H9 (cell line): ENCODE data around the gene BLOC1S5. TPM values are rescaled to one million over a fixed set of nuclear protein-coding genes. Genes with fewer than 3 reads are reported as not detected.

Source experiments
- DNase-seq: peaks from one replicate; pipeline ENCODE4 v3.0.0-alpha.2; 2017
- H2AFZ ChIP-seq: one replicate; pipeline ENCODE4 v1.6.1; 2013; ENCODE audit warnings: mild to moderate bottlenecking, low read length, control low read depth, moderate library complexity
- H2AK5ac ChIP-seq: 2 replicates; pipeline ENCODE4 v1.6.1; 2013; ENCODE audit warnings: low read length, control low read depth, mixed read lengths; ENCODE audit not compliant: insufficient read length
- H2BK120ac ChIP-seq: one replicate; pipeline ENCODE4 v1.6.1; 2013; ENCODE audit warnings: low read depth, mild to moderate bottlenecking, low read length, control low read depth, inconsistent platforms; ENCODE audit not compliant: poor library complexity, severe bottlenecking
- H2BK12ac ChIP-seq: 2 replicates; pipeline ENCODE4 v1.6.1; 2013; ENCODE audit warnings: low read length, control low read depth, mixed read lengths, low read depth; ENCODE audit not compliant: insufficient read length
- H2BK15ac ChIP-seq: 2 replicates; pipeline ENCODE4 v1.6.1; 2013; ENCODE audit warnings: low read depth, low read length, control low read depth
- H2BK20ac ChIP-seq: one replicate; pipeline ENCODE4 v1.6.1; 2013; ENCODE audit warnings: low read depth, mild to moderate bottlenecking, low read length, control low read depth, inconsistent platforms; ENCODE audit not compliant: poor library complexity, severe bottlenecking
- H2BK5ac ChIP-seq: 2 replicates; pipeline ENCODE4 v1.6.1; 2013; ENCODE audit warnings: low read length, control low read depth, mixed read lengths; ENCODE audit not compliant: insufficient read length
- H3K14ac ChIP-seq: 2 replicates; pipeline ENCODE4 v1.6.1; 2013; ENCODE audit warnings: low read length, control low read depth; ENCODE audit not compliant: insufficient read depth
- H3K18ac ChIP-seq: 2 replicates; pipeline ENCODE4 v1.6.1; 2013; ENCODE audit warnings: low read depth, mild to moderate bottlenecking, mixed read lengths, low read length, control low read depth; ENCODE audit not compliant: insufficient read length
- H3K23ac ChIP-seq: 2 replicates; pipeline ENCODE4 v1.6.1; 2013; ENCODE audit warnings: low read length, control low read depth, mixed read lengths, low read depth; ENCODE audit not compliant: insufficient read length
- H3K23me2 ChIP-seq: 2 replicates; pipeline ENCODE4 v1.6.1; 2013; ENCODE audit warnings: low read depth, mild to moderate bottlenecking, mixed read lengths, low read length, control low read depth; ENCODE audit not compliant: insufficient read length, poor library complexity, severe bottlenecking
- H3K27ac ChIP-seq: 2 replicates; pipeline ENCODE4 v1.5.1; 2013; ENCODE audit warnings: low read length, control low read depth, mixed read lengths, low read depth; ENCODE audit not compliant: insufficient read length
- H3K27me3 ChIP-seq: 2 replicates; pipeline ENCODE4 v1.6.1; 2013; ENCODE audit warnings: low read length, control low read depth, inconsistent platforms; ENCODE audit not compliant: insufficient read depth
- H3K4ac ChIP-seq: 2 replicates; pipeline ENCODE4 v1.6.1; 2013; ENCODE audit warnings: low read depth, mild to moderate bottlenecking, control low read depth, inconsistent platforms, low read length, moderate library complexity
- H3K4me1 ChIP-seq: 2 replicates; pipeline ENCODE4 v1.6.1; 2013; ENCODE audit warnings: low read length, control low read depth, inconsistent platforms; ENCODE audit not compliant: insufficient read depth
- H3K4me2 ChIP-seq: 2 replicates; pipeline ENCODE4 v1.6.1; 2013; ENCODE audit warnings: low read length, control low read depth, mixed read lengths; ENCODE audit not compliant: insufficient read length, insufficient read depth
- H3K56ac ChIP-seq: 2 replicates; pipeline ENCODE4 v1.6.1; 2013; ENCODE audit warnings: low read depth, mild to moderate bottlenecking, mixed read lengths, low read length, control low read depth; ENCODE audit not compliant: insufficient read length
- H3K79me1 ChIP-seq: 2 replicates; pipeline ENCODE4 v1.6.1; 2013; ENCODE audit warnings: low read depth, mild to moderate bottlenecking, moderate library complexity, low read length, control low read depth, inconsistent platforms; ENCODE audit not compliant: insufficient read depth, poor library complexity, severe bottlenecking
- H3K79me2 ChIP-seq: 2 replicates; pipeline ENCODE4 v1.6.1; 2013; ENCODE audit warnings: low read length, control low read depth, inconsistent platforms; ENCODE audit not compliant: insufficient read depth
- H3K9ac ChIP-seq: 2 replicates; pipeline ENCODE4 v1.6.1; 2013; ENCODE audit warnings: low read length, control low read depth, mixed read lengths; ENCODE audit not compliant: insufficient read length; ENCODE audit errors: extremely low read depth
- H3K9me3 ChIP-seq: one replicate; pipeline ENCODE4 v1.6.1; 2013; ENCODE audit warnings: low read depth, low read length, inconsistent platforms; ENCODE audit not compliant: control insufficient read depth
- H3T11ph ChIP-seq: one replicate; pipeline ENCODE4 v1.6.1; 2013; ENCODE audit warnings: mild to moderate bottlenecking, low read length, control low read depth, inconsistent platforms
- H4K20me1 ChIP-seq: one replicate; pipeline ENCODE4 v1.6.1; 2013; ENCODE audit not compliant: control insufficient read depth, insufficient read length, insufficient read depth
- H4K5ac ChIP-seq: 2 replicates; pipeline ENCODE4 v1.6.1; 2013; ENCODE audit warnings: low read depth, mild to moderate bottlenecking, mixed read lengths, low read length, control low read depth; ENCODE audit not compliant: insufficient read length
- H4K8ac ChIP-seq: replicated peaks from 2 replicates; pipeline ENCODE4 v1.6.1; 2013; ENCODE audit warnings: low read length, control low read depth, mixed read lengths, low read depth; ENCODE audit not compliant: insufficient read length
- H4K91ac ChIP-seq: 2 replicates; pipeline ENCODE4 v1.6.1; 2013; ENCODE audit warnings: low read depth, mild to moderate bottlenecking, moderate library complexity, mixed read lengths, low read length, control low read depth; ENCODE audit not compliant: insufficient read length
- H3K27ac Mint-ChIP-seq, 3 experiments: 2 replicates in 2 of 3; 3 replicates in 1 of 3; pipeline ENCODE4 v1.8.0; 2020 to 2021; ENCODE audit warnings: mixed read lengths in 3 of 3, mild to moderate bottlenecking in 1 of 3, moderate library complexity in 1 of 3
- H3K27me3 Mint-ChIP-seq: 2 replicates; pipeline ENCODE4 v1.8.0; 2021; ENCODE audit warnings: low read depth, mild to moderate bottlenecking, moderate library complexity, mixed read lengths
- H3K36me3 Mint-ChIP-seq, 3 experiments: 2 replicates in 2 of 3; 3 replicates in 1 of 3; pipeline ENCODE4 v1.8.0; 2020 to 2021; ENCODE audit warnings: low read depth in 3 of 3, mixed read lengths in 3 of 3; ENCODE audit not compliant: insufficient read depth in 1 of 3
- H3K4me1 Mint-ChIP-seq, 2 experiments: 2 replicates each; pipeline ENCODE4 v1.8.0; 2020; ENCODE audit warnings: mixed read lengths in 2 of 2
- H3K4me3 Mint-ChIP-seq, 2 experiments: 2 replicates in 1 of 2; 3 replicates in 1 of 2; pipeline ENCODE4 v1.8.0; 2020 to 2021; ENCODE audit warnings: mild to moderate bottlenecking in 2 of 2, mixed read lengths in 2 of 2, moderate library complexity in 1 of 2
- H3K9me3 Mint-ChIP-seq, 2 experiments: 2 replicates in 1 of 2; 3 replicates in 1 of 2; pipeline ENCODE4 v1.8.0; 2020; ENCODE audit warnings: mild to moderate bottlenecking in 2 of 2, mixed read lengths in 2 of 2, moderate library complexity in 1 of 2
- CTCF ChIP-seq: fragments of 200-600 bp; sonication (generic); conservative IDR thresholded peaks from 3 replicates; pipeline ENCODE4 v1.8.0; 2021; ENCODE audit warnings: antibody characterized with exemption, mild to moderate bottlenecking
- WGBS: extraction: QIAGEN DNeasy Blood & Tissue Kit; methylation state at CpG from one replicate; pipeline ENCODE4 v1.1.7; 2013; ENCODE audit warnings: missing lambda C conversion rate, low lambda C conversion rate, mixed read lengths; ENCODE audit not compliant: insufficient read length; ENCODE audit errors: extremely low coverage; 5-methylcytosine and 5-hydroxymethylcytosine counted together
- total RNA-seq: library from RNA; stranded (reverse); gene quantifications from 2 replicates; pipeline ENCODE4 v1.2.1, GENCODE V29; 2021

BLOC1S5 gene
- total RNA-seq, 1 experiment from 2014 or later, result 15.6 TPM

DNA sequence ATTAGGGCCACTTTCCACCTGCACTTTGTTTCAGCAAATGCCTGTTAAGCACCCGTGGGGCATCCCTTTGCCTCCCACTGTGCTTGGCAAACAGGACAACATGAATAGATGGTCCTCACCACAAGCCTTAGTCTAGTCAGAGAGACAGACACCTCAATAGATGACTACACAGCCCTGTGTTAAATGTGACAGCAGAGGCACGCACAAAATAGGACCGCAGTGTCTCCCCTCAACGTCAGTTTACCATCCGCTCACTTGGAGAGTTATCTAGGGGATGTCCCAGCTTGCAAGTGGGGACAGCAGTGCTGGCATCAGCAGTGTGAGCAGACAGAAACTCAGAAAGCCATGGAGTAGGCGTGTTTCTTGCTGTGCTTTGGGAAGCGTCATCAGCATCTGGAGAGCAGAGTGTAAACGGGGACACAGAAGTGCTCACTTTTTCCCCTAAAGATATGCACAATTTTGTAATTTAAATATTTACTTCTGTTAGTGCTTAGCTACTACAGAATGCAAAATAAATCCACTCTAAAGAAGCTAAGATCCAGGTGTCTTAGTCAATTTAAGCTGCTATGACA is 87.6 kb downstream of the BLOC1S5 start:
- no peak overlapping the region for H3K27ac ChIP-seq
- H3K56ac ChIP-seq, result no peak overlapping the region
- H2BK12ac ChIP-seq, result no peak overlapping the region
- H3K27me3 Mint-ChIP-seq, result peaks cover 2% of the 10 kb centered on the region; the same call in 1 of the 2 replicates
- no peak overlapping the region for H4K8ac ChIP-seq
- H3K36me3 Mint-ChIP-seq, result no peaks in the 10 kb centered on the region
- no peak overlapping the region for H3T11ph ChIP-seq
- no peaks in the 10 kb centered on the region for H3K79me2 ChIP-seq
- no peak overlapping the region for H2BK5ac ChIP-seq
- H4K20me1 ChIP-seq, result no peaks in the 10 kb centered on the region
- no peak overlapping the region for H3K4me3 Mint-ChIP-seq
- no peak overlapping the region for H2BK120ac ChIP-seq
- no peak overlapping the region for H2BK20ac ChIP-seq
- no peaks in the 10 kb centered on the region for H3K9me3 ChIP-seq
- H4K5ac ChIP-seq, result no peak overlapping the region
- no peaks in the 10 kb centered on the region for H3K27me3 ChIP-seq
- H3K4me2 ChIP-seq, result no peak overlapping the region
- no peak for TF ChIP-seq CTCF
- H3K18ac ChIP-seq, result no peak overlapping the region
- no peak overlapping the region for H4K91ac ChIP-seq
- H3K4me1 ChIP-seq, result no peaks in the 10 kb centered on the region
- H3K4ac ChIP-seq, result no peak overlapping the region
- no peak overlapping the region for H3K14ac ChIP-seq
- no peak overlapping the region for H3K27ac Mint-ChIP-seq
- no peak overlapping the region for H3K9ac ChIP-seq
- peaks cover 2 to 5% of the 10 kb centered on the region in 2 experiments; a peak in 3 of 4 replicates for H3K4me1 Mint-ChIP-seq
- no peak overlapping the region for H3K23ac ChIP-seq
- no peak for DNase-seq
- H2BK15ac ChIP-seq, result no peak overlapping the region
- H2AK5ac ChIP-seq, result no peak overlapping the region
- no peaks in the 10 kb centered on the region for H3K79me1 ChIP-seq
- H3K9me3 Mint-ChIP-seq, result peaks cover 2 to 3% of the 10 kb centered on the region in 2 experiments; a peak in 2 of 5 replicates
- no peak overlapping the region for H2AFZ ChIP-seq
- no peaks in the 10 kb centered on the region for H3K23me2 ChIP-seq
- WGBS, result no CpG with 5 or more reads among the region's 8 CpGs
